HepG2 (cell line): ENCODE measurements around the gene ANKRD29. TPM values are rescaled to one million over a fixed set of nuclear protein-coding genes. Genes with fewer than 3 reads are reported as not detected.

Experiments used
- ATAC-seq: fragments of 200-7000 bp; cut with Tn5 transposase; 3 replicates; pipeline ENCODE4 v1.9.1; 2020; ENCODE audit warnings: mild to moderate bottlenecking, moderate library complexity
- BruUV-seq: library from RNA; stranded (reverse); fragments of 400-500 nt; replicated peaks from 2 replicates; lab custom pipeline; 2021; lab: Mats Ljungman, UMichigan
- CTCF ChIA-PET: fragments of 300-600 bp; formaldehyde crosslinking; extraction: SDS; loops from one replicate; lab custom pipeline; 2021; ENCODE audit warnings: low total read pairs, inconsistent platforms, low intra/inter-chr PET ratio; lab: Yijun Ruan, JAX
- POLR2A ChIA-PET: fragments of 350-600 bp; sonication (Branson Sonifier 250); formaldehyde crosslinking; loops from one replicate; lab custom pipeline; 2020; ENCODE audit warnings: antibody characterized with exemption, inconsistent platforms; lab: Yijun Ruan, JAX
- DNase-seq: peaks from one replicate; pipeline ENCODE4 v3.0.0-alpha.2; 2015; ENCODE audit warnings: low spot score
- FAIRE-seq: peaks from 3 replicates; lab custom pipeline; 2011; peaks lifted over from hg19 to GRCh38; lab: Jason Lieb, UNC
- H2AFZ ChIP-seq: one replicate; pipeline ENCODE4 v1.6.1; 2011; ENCODE audit warnings: low read length, inconsistent platforms
- H3K27ac ChIP-seq: fragments of 300-600 bp; 3 replicates; pipeline ENCODE4 v1.8.0; 2011; ENCODE audit warnings: mixed run types, mild to moderate bottlenecking, mixed read lengths, low read length, inconsistent platforms; ENCODE audit not compliant: insufficient read depth; ENCODE audit errors: extremely low read length
- H3K27me3 ChIP-seq, 2 experiments: fragments of 200-600 bp in 1 of 2; 2 replicates in 1 of 2; 3 replicates in 1 of 2; pipeline versions ENCODE4 v1.6.0 to v1.8.0; 2011; ENCODE audit warnings: low read length in 2 of 2, mild to moderate bottlenecking in 2 of 2, moderate library complexity in 2 of 2, inconsistent platforms in 1 of 2; ENCODE audit not compliant: insufficient read depth in 2 of 2, control insufficient read depth in 1 of 2
- H3K36me3 ChIP-seq, 2 experiments: fragments of 200-600 bp in 1 of 2; replicated peaks in 1 of 2; 2 replicates in 1 of 2; 3 replicates in 1 of 2; pipeline versions ENCODE4 v1.5.1 to v1.8.0; 2011; ENCODE audit warnings: low read length in 2 of 2, inconsistent platforms in 1 of 2; ENCODE audit not compliant: insufficient read depth in 2 of 2, control insufficient read depth in 1 of 2
- H3K4me1 ChIP-seq: 2 replicates; pipeline ENCODE4 v1.5.1; 2012; ENCODE audit warnings: low read length, inconsistent platforms; ENCODE audit not compliant: insufficient read depth
- H3K4me2 ChIP-seq: 2 replicates; pipeline ENCODE4 v1.6.0; 2011; ENCODE audit warnings: low read depth, low read length, inconsistent platforms
- H3K4me3 ChIP-seq, 3 experiments: fragments of 200-600 bp in 1 of 3; sonication (generic), shearing (Covaris generic) in 1 of 3; replicated peaks in 1 of 3; 2 replicates each; pipeline ENCODE4 v1.5.1; 2011 to 2016; ENCODE audit warnings: low read length in 3 of 3, inconsistent platforms in 2 of 3, low read depth in 2 of 3, mild to moderate bottlenecking in 2 of 3, control low read depth in 1 of 3, mixed read lengths in 1 of 3; ENCODE audit not compliant: insufficient read depth in 1 of 3
- H3K79me2 ChIP-seq: one replicate; pipeline ENCODE4 v1.6.1; 2011; ENCODE audit warnings: low read length, inconsistent platforms; ENCODE audit not compliant: insufficient read depth
- H3K9ac ChIP-seq: 2 replicates; pipeline ENCODE4 v1.6.0; 2011; ENCODE audit warnings: mild to moderate bottlenecking, low read depth, low read length, inconsistent platforms; ENCODE audit not compliant: insufficient read depth
- H3K9me3 ChIP-seq: 2 replicates; pipeline ENCODE4 v1.5.1; 2012; ENCODE audit warnings: mild to moderate bottlenecking, low read length
- H4K20me1 ChIP-seq: 2 replicates; pipeline ENCODE4 v1.6.0; 2011; ENCODE audit warnings: inconsistent platforms, mild to moderate bottlenecking, low read length, moderate library complexity; ENCODE audit not compliant: insufficient read depth
- KDM4B ChIP-seq: sonication (generic); formaldehyde crosslinking; IDR thresholded peaks from 2 replicates; pipeline ENCODE4 v1.4.0; 2020; ENCODE audit warnings: missing genetic modification reagents
- NR2F1 ChIP-seq, 2 experiments: fragments of 450-650 bp in 1 of 2; formaldehyde crosslinking in 1 of 2; IDR thresholded peaks; 2 replicates each; pipeline versions ENCODE4 v1.5.0 to v1.6.1; 2016 to 2020; ENCODE audit warnings: mild to moderate bottlenecking in 1 of 2, missing compliant biosample characterization in 1 of 2, missing genetic modification reagents in 1 of 2, moderate library complexity in 1 of 2
- PHF5A ChIP-seq: IDR thresholded peaks from one replicate; pipeline ENCODE4 v1.6.1; 2018; ENCODE audit warnings: low read depth, missing genetic modification reagents; ENCODE audit not compliant: unreplicated experiment
- ZFP41 ChIP-seq: sonication (generic); formaldehyde crosslinking; IDR thresholded peaks from 2 replicates; pipeline ENCODE4 v1.4.0; 2020; ENCODE audit warnings: mild to moderate bottlenecking, missing genetic modification reagents, borderline replicate concordance
- ZFYVE20 ChIP-seq: sonication (generic); formaldehyde crosslinking; IDR thresholded peaks from 2 replicates; pipeline ENCODE4 v1.8.0; 2023; ENCODE audit warnings: low read depth, mild to moderate bottlenecking, moderate library complexity, missing genetic modification reagents, borderline replicate concordance
- ZNF674 ChIP-seq: sonication (generic); formaldehyde crosslinking; IDR thresholded peaks from 2 replicates; pipeline ENCODE4 v1.5.0; 2020; ENCODE audit warnings: low read depth, mild to moderate bottlenecking, missing genetic modification reagents
- WGBS: methylation state at CpG from one replicate; pipeline ENCODE4 v1.1.6; 2017; ENCODE audit warnings: low lambda C conversion rate; 5-methylcytosine and 5-hydroxymethylcytosine counted together
- in situ Hi-C: cut with HindIII; loops from 2 replicates; pipeline ENCODE4 v1.10.0; 2017; ENCODE audit warnings: low pct_unique_long_range_greater_than_20kb; ENCODE audit not compliant: extremely low pct_ligation_motif_present
- intact Hi-C: fragments of 100-400 bp; cut with micrococcal nuclease; formaldehyde crosslinking; loops from one replicate; pipeline ENCODE4 v1.10.0; 2022; ENCODE audit not compliant: unreplicated experiment
- polyA plus RNA-seq, 8 experiments: library from polyadenylated mRNA; depleted of rRNA in 3 of 8; stranded (reverse) in 7 of 8; unstranded in 1 of 8; fragments of >200 nt; fragmentation: Illumina TruSeq in 4 of 8; extraction: Trizol in 4 of 8; gene quantifications; 2 replicates each; pipeline versions ENCODE4 v1.2.1 to v1.2.3, GENCODE V29; 2011 to 2016; ENCODE audit warnings: low read depth in 4 of 8, missing spikeins in 1 of 8, mixed read lengths in 1 of 8; ENCODE audit not compliant: insufficient read depth in 1 of 8
- total RNA-seq, 5 experiments: library from RNA; depleted of rRNA; stranded (reverse); fragments of >200 nt; fragmentation: Illumina TruSeq; extraction: Trizol; gene quantifications; 2 replicates each; pipeline ENCODE4 v1.2.3, GENCODE V29; 2016; ENCODE audit warnings: low read depth in 1 of 5
- TF ChIP-seq, protein P1 (sequence below): sonication (generic); formaldehyde crosslinking; IDR thresholded peaks from 2 replicates; pipeline ENCODE4 v1.5.0; 2020; ENCODE audit warnings: mild to moderate bottlenecking, missing genetic modification reagents
- TF ChIP-seq, protein P2 (sequence below): IDR thresholded peaks from 2 replicates; pipeline ENCODE4 v1.6.1; 2016; ENCODE audit warnings: mild to moderate bottlenecking
- TF ChIP-seq, protein P3 (sequence below): sonication (generic); formaldehyde crosslinking; conservative IDR thresholded peaks from 2 replicates; pipeline ENCODE4 v1.5.0; 2020; ENCODE audit warnings: missing genetic modification reagents

Gene ANKRD29
- total and polyA plus RNA-seq, 2 of the 13 experiments (the other 11 are each of a cell fraction or from before 2014, with no cell fraction given): not detected

DNA sequence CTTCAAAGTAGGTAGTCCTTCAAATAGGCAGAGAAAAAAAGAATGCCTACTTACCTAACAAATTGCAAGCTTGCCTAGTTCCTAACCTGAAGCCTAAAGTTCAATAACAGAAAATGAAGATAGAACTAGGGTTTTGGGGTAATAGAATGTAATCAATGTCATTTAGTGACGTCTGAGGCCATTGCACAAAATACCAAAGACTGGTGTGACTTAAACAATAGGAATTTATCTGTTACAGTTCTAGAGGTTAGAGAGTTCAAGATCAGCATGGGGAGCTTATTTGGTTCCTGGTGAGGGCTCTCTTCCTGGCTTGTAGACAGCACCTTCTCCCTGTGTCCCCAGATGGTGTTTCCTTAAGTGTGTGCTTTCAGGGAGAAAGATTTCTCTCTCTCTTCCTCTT lies 71.7 kb downstream of the ANKRD29 start:
- TF ChIP-seq NR2F1 (CRISPR knock-in tag; IDR thresholded peaks at IDR 0.05) (no peak), PHF5A (CRISPR knock-in tag) (no peak), ZFP41 (CRISPR knock-in tag) (no peak), ZNF674 (CRISPR knock-in tag) (no peak), ZFYVE20 (CRISPR knock-in tag) (no peak), KDM4B (CRISPR knock-in tag) (no peak)
- TF ChIP-seq, protein P1, sequence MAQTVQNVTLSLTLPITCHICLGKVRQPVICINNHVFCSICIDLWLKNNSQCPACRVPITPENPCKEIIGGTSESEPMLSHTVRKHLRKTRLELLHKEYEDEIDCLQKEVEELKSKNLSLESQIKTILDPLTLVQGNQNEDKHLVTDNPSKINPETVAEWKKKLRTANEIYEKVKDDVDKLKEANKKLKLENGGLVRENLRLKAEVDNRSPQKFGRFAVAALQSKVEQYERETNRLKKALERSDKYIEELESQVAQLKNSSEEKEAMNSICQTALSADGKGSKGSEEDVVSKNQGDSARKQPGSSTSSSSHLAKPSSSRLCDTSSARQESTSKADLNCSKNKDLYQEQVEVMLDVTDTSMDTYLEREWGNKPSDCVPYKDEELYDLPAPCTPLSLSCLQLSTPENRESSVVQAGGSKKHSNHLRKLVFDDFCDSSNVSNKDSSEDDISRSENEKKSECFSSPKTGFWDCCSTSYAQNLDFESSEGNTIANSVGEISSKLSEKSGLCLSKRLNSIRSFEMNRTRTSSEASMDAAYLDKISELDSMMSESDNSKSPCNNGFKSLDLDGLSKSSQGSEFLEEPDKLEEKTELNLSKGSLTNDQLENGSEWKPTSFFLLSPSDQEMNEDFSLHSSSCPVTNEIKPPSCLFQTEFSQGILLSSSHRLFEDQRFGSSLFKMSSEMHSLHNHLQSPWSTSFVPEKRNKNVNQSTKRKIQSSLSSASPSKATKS (CRISPR knock-in tag): no peak
- TF ChIP-seq, protein P2, sequence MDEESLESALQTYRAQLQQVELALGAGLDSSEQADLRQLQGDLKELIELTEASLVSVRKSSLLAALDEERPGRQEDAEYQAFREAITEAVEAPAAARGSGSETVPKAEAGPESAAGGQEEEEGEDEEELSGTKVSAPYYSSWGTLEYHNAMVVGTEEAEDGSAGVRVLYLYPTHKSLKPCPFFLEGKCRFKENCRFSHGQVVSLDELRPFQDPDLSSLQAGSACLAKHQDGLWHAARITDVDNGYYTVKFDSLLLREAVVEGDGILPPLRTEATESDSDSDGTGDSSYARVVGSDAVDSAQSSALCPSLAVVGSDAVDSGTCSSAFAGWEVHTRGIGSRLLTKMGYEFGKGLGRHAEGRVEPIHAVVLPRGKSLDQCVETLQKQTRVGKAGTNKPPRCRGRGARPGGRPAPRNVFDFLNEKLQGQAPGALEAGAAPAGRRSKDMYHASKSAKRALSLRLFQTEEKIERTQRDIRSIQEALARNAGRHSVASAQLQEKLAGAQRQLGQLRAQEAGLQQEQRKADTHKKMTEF (CRISPR knock-in tag): no peak
- TF ChIP-seq, protein P3, sequence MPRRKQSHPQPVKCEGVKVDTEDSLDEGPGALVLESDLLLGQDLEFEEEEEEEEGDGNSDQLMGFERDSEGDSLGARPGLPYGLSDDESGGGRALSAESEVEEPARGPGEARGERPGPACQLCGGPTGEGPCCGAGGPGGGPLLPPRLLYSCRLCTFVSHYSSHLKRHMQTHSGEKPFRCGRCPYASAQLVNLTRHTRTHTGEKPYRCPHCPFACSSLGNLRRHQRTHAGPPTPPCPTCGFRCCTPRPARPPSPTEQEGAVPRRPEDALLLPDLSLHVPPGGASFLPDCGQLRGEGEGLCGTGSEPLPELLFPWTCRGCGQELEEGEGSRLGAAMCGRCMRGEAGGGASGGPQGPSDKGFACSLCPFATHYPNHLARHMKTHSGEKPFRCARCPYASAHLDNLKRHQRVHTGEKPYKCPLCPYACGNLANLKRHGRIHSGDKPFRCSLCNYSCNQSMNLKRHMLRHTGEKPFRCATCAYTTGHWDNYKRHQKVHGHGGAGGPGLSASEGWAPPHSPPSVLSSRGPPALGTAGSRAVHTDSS (CRISPR knock-in tag): no peak
- TF ChIP-seq, all 625 proteins: peak for 0
- Histone ChIP-seq H3K36me3 (no peaks in the 10 kb centered on the region), H2AFZ (no peak overlapping the region), H3K9ac (no peak overlapping the region), H3K4me1 (peaks cover 26% of the 10 kb centered on the region), H3K79me2 (peaks cover under 1% of the 10 kb centered on the region), H3K4me2 (no peak overlapping the region), H3K27ac (no peak overlapping the region), H4K20me1 (no peaks in the 10 kb centered on the region), H3K9me3 (no peaks in the 10 kb centered on the region), H3K27me3 (no peaks in the 10 kb centered on the region; a peak in 1 of 5 replicates), H3K4me3 (no peak overlapping the region)
- DNase-seq (no peak), ATAC-seq (no peak), FAIRE-seq (no peak)
- no TSS peak for BruUV-seq
- in situ Hi-C loops (no loop called here), intact Hi-C loops (no loop called here)
- WGBS: 0% methylated on average over 1 of the region's 1 CpG
- CTCF ChIA-PET: no interaction called here
- POLR2A ChIA-PET: no interaction called here
